AG08395 (cell line): ENCODE data around the gene AK8.

Source experiments
- DNase-seq: peaks from one replicate; pipeline ENCODE4 v3.0.0; 2012; ENCODE audit warnings: mixed read lengths, low spot score

AK8 gene

DNA sequence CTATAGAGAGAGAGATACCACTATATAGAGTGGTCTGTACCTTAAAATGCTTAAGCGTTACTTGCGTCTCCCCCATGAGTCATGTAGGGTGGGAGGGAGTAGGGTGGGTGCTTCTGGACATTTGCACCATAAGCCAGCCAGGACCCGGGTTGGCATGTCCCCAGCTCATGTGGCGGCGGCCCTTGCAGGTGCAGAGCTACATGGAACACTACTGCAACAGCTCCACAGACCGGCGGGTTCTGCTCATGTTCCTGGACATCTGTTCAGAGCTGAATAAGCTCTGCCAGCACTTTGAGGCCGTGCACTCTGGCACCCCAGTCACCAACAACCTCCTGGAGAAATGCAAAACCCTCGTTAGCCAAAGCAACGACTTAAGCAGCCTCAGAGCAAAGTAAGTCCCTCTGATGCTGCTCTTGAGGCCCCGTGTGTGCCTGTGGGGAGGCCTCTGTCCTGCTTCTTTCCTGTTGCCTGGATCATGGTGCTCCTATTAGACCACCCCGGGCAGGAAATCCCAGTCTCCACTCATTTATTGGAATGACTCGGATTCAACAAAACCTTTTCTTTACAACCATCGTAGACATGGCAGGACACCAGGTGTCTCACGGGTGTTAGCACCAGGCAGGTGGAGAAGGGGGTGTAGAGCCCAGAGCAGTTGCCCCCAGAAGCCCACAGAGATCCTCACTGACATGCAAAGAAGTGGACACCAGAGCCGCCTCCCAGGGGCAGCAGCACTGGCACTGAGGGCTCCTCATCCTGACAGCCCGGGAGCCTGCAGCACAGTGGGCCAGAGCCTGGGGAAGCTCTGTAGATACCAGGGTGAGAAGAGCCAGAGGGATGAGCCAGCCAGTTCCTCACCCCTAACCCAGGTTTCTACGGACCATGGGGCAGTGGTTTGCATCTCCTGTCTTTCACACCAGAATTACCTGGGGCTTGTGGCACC lies 9.4 kb upstream of the AK8 start:
- DNase-seq, result no peak

DNA sequence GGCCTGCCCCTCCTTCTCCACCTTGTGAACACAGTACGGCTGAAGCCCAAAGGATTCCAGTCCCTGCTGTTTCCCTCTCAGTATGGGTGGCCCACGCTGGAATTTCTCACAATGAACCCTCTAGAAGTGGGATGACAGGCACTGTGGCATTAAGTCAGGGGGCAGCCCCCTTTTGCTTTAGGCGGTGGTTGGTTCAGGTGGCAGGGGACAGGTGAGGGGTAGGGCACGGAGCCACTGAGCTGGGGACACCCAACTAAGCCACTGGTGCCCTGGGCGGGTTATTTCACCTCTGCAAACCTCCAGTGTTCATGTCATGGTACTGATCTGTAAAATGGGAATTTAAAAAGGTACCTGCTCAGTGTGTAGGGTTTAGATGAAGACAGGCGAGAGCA lies 8.2 kb upstream of the AK8 start:
- DNase-seq, result no peak

DNA sequence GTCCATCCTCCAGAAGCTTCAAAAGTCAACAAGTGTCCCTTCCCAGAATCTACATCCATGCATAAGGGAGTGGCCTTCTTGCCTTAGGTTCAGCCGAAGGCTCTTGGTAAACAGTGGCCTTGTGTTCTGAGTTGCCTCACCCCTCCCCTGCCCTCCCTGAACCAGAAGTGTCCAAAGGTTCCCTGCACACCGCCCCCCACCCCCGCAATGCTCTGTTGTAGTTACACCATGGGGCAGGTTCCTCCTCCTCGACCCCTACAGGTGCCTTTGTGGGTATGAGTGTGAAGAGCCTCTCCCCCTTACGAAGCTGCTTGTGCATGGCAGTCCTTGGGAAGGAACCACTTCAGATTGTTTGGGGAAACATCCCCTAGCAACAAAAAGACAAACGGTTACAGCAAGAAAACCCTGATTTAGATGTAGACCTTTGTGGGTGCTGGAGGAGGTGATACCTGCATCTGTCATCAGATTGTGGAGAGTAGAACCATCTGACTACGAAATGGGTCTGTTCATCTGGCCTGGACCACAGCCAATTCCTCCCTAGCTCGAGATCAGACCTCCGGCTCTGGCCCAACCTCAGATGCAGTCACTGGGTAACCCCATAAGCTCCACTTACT lies 7.7 kb upstream of the AK8 start:
- DNase-seq, result no peak

DNA sequence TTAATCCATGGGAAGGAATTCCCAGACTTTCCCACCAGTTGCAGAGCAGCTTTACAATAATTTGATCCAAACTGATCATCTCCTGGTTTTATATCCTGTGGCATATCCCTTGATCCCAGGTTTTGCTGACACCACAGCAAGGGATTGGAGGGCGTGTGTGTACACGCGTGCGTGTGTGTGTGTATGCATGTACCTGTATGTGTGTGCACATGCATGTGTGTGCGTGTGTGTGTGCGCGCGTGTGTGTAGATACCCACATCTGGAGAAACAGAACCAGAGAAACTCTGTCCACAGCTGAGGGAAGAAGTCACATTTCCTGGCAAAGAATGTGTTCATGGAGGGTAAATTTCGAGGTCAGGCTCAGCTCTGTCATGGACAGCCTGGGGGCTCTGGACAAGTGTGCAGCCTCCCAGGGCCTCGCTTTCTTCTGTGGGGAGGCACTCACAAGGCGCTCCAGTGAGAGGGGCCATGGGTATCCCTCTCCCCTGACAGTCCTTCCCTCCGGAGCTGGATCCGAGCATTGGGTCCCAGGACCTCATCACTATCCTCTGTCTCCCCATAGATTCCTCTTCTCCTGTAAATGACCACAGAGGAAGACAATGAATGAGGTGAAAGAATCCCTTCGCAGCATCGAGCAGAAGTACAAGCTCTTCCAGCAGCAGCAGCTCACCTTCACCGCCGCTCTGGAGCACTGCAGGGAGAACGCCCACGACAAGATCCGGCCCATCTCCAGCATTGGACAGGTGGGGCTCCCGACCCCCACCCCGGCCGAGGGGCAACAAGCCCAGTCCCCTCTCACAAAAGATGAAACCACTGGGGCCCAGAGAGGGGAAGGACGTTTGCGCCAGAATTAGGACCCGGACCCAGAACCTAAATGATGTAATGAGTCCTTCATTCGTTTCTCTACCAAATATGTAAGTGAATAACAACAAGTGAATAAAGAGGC lies 5.5 kb upstream of the AK8 start:
- DNase-seq, result no peak

DNA sequence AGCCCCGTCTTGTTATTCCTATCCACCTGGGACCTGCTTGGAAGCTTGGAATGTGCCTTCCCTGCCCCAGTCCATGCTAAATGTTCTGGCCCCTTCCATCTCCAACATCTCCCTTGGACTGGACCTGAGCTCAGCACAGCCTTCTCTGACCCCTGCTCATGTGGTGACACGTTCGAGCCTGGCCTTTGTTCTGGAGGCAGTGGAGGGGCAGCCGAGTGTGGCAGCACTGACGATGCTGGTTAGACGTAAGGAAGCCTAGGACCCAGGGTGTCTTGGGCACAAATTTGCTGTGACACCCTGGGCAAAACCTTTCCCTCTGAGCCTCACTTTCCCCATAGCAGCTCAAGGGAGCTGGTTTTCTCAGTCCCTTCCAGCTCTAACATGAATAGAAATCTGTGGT lies 4.5 kb upstream of the AK8 start:
- DNase-seq, result no peak

DNA sequence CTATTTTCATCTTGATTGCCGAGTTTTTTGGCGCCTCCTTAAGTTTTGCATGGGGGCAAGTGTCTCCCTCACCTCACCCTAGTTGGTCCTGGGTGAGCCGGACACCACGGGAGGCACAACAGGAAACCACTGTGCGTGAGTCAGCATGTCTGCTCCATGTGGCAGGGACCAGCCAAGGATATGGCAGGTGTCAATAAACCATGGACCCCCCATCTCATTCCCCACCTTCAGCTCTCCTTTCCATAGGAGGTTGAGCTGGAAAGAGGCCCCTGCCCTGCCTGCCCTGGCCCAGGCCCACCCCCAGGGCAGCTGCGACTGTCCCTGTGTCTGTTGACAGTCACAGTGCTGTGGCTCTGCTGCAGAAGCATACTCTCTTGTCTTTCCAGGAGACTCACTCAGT lies 3.7 kb upstream of the AK8 start:
- no peak for DNase-seq

DNA sequence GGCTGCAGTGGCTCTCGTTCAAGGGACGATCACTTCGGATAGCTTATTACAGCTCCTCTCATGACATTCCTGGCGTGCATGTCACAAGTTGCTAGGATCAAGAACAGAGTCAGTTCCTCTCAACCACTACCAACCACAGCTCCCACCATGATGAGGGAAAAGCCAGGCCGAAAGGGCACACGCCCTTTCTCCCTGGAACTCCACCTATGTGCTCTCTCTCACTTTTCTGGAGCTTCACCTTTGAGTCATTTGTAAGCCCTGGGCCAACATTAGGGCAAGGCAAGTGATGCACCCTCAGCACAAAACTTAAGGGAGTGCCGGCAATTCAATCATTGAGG lies 2.2 kb upstream of the AK8 start:
- peak; percentile 15 for DNase-seq

DNA sequence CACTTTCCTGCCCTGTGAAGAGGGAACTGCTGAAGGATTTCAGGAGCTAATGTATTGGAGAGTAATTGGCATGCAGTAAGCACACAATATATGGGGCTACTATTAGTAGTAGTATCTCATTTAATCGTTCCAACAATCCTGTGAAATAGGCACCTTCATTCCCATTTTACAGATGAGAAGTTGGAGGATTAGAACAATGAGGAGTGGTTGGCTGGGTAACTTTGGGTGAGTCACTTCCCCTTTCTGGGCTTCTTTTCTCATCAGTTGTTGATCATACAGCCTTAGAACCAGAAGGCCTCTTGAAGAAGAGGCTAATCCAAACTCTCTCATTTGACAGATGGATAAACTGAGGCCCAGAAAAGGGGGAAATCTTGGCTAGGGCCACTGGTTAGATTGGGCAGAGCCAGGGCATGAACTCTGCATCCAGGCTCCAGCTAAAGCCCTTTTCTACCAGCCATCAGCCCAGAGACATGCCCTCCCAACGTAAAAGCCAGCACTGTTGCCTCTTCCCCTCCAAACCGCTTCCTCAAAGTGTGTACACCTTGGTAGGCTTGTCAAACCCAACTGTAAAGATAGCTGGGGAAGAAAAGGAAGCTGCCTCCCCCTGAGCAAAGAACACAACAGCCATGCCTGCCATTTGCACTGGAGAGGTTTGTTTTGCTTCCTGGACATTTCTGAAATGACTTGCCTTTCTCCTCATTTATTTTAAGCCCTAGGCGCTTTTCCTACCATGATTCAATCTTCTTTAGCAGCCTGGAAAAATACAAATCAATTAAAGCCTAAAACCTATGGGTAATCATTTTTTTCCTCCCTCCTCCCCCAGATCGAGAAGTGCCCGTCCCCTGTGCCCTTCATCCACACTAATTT lies 1.6 kb upstream of the AK8 start:
- no peak for DNase-seq

DNA sequence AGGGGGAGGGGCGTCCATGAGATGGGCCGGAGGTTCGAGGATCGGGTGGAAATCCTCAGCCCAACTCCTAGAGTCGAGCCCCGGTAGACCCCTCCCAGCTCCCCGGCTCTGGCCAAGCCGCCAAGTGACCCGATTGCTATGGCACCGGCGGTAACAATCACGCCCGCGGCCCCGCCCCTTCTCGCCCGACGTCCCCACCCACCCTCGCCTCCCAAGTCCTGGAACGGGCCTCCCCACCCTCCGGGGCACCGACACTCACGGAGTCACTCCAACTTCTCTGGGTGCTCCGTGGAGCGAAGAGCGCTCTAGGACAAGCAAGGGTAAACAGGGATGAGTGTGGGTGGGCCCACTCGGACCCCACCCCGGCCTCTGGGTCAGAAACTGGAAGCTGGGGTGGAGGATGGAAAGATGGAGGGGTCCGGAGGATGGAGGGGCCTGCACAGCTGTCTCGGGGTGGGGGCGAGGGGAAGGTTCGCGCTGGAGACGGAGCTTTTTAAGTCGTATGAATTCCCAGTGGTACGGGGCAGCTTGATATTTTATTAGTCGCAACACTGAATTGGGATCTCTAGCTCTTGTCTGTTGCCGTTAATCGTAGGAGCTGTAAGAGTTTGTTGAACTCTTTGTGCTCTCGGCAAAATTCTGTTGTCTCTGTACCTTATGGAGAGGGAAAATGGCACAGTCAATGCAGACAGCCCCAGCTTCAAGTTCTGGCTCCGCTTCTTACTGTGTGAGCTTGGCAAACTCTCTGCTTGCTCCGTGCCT lies 792 bp upstream of the AK8 start, which contains the start of gene SPACA9:
Gene SPACA9, plus strand, starts transcription at position 204 of the 762 bp plus-strand sequence. CDS start 5,050 bp downstream, outside the sequence.
- peak; percentile 88 for DNase-seq

DNA sequence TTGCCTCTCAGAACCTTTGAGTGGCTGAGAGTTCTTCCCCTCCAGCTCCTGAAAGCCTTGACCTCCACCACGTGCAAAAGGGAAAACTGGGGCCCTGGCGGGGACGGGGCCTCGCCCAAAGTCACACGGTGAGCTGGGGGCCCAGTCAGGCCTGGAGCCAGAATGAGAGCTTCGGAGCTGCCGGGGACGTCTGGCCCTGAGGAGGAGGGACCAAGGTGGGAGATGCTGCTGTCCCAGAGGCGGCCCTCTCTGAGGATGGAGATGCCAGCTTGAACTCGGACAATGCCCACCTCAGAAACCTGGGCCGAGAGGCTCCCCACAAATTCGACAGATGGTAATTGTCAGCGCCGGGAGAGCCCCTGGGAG lies 643 bp downstream of the AK8 start:
- DNase-seq, result no peak

DNA sequence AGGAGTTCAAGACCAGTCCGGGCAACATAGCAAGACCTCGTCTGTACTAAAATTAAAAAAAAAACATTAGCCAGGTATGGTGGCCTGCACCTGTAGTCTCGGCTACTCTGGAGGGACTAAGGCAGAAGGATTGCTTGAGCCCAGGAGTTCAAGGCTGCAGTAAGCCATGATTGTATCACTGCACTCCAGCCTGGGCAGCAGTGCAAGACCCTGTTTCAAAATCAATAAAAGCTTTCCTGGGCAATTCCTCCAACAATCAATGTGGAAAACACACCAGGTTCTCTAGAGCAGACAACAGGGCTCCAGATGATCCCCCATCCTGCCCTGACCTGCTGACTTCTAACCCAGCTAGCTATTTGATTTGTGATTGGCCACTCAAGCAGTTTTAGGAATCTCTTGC lies 1.2 kb downstream of the AK8 start:
- DNase-seq, result no peak

DNA sequence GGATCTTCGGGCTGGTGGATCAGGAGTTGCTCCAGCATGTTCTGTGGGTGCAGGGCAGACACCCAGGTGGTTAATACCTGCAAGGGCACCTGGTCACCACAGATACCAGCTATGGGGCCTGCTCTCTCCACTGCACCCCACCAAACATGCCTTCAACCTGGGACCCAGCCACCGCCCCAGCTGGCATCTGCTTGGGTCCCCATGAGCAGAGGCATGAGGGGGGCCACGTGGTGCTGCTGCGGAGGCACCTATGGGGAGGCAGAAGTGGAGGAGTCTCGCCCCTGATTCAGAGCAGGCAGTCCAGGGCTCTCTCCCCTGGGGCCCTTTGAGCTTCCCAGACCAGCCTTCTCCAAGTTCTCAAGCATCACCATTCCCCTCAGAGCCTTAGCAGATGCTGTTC lies 2.9 kb downstream of the AK8 start:
- DNase-seq, result no peak

DNA sequence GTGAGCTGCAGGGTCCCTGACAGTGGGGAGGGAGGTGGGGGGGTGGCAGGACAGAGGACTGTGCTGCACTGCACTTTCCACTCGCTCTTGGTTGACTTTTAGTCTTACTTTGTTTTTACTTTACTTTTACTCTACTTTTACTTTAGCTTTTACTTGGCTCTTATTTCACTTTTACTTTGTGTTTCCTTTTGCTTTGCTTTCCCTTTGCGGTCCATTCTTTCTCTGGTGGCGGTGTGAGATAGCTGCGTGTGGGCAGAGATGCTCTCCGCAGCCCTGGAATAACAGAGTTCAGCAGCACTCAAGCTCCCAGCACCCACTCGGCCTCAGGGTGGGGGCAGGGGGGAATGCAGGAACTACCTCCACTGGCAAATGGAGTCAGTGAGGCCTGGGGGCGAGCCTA lies 4.7 kb downstream of the AK8 start:
- DNase-seq, result no peak

DNA sequence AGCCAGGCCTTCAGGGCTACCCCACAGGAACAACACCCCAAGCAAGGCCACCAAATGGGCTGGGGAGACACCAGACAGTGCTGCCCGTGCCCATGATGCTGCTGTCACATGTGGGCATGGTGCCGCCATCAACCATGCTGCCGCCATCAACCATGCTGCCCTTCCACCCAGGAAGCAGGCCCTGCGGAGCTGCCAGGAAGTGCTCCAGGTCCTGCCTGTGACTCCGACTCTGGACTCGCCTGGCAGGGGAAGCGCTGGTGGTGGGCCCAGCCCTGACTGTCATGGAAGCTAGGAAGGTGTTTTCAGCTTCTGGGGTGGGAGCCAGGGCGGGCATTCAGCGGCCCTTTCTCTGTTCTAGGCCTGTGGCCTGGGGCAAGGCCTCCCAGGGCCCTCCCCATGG lies 8.8 kb downstream of the AK8 start:
- no peak for DNase-seq

DNA sequence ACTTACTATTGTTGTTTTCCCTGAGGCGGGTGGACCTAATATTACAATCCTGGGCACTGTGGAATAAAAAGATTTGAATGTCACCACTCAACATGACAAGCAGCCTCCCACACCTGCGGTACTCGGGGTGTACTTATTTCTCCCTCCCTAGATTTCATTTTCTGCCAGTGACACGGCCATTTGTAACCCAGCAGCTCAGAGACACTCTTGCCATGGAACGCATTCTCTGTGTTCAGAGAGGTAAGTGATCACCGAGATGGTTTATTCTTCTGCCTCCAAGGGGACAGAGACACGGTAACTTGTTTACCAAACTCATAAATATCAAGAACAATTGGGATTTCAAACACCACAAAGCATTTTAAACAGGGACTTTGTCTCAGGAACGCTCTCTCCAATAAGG lies 11.2 kb downstream of the AK8 start:
- DNase-seq, result no peak

DNA sequence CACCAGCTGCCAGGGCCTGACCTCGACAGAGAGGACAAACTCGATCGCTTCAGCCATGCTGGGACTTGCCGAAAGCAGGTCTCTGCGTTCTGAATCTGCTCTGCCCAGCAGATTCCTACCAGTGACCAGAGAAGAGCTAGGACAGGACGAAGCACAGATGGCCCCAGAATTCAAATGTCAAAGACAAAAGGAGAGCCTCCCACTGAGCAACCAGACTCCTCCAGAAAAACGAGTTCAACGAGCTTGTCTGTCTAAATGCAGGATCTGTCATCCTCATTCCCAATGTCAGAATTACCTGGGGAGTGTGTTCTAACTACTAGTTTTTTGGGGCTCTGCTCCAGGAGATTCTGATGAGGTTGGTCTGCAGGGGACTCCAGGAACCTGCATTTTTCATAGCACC lies 13.4 kb downstream of the AK8 start:
- DNase-seq, result no peak

DNA sequence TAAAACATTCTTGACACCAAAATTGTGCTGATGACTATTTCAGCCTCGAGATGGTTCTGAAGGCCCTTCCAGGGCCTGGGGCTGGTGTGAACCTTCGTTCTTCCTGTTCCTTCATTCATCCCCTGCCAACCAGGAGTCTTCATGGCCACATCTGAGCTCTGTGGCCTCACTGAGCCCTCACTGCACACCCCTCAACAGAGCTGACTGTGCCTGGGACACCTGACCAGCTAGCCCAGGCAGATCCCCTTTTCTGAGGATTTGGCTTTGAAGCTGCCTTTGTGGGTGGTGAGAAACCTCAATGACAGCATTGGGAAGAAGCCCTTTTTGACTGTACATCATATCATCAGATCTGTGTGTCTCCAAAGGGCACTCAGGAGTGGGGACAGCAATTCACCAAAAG lies 13.8 kb downstream of the AK8 start:
- DNase-seq, result no peak

DNA sequence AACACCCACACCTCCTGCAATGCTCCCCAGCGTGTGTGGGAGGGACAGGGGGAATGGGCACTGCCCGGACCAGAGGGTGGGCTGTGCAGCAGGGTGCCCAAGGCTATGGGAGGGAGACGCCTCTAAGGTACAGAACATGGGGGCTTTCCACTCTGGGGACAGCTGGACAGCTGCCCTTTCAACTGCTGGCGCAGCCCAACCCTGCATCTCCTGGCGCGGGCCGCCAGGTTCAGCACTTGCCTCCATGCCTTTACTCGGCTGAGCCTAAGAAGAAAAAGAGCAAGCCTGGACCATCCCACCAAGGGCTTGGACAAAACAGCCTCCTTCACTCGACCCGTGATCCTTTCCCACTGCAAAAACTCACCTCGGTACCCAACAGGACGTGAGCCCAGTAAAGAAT lies 15.0 kb downstream of the AK8 start:
- DNase-seq, result no peak

DNA sequence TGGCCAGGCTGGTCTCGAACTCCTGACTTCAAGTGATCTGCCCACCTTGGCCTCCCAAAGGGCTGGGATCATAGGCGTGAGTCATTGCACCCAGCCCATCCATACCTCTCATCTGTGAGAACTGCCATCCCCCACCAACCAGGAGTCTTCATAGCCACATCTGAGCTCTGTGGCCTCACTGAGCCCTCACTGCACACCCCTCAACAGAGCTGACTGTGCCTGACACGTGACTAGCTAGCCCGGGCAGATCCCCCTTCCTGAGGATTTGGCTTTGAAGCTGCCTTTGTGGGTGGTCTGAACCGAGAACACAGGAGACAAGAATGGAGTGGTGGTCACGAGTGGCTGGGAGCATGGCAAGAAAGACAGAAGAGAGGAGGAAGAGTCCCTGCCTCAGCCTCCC lies 15.6 kb downstream of the AK8 start:
- DNase-seq, result no peak

DNA sequence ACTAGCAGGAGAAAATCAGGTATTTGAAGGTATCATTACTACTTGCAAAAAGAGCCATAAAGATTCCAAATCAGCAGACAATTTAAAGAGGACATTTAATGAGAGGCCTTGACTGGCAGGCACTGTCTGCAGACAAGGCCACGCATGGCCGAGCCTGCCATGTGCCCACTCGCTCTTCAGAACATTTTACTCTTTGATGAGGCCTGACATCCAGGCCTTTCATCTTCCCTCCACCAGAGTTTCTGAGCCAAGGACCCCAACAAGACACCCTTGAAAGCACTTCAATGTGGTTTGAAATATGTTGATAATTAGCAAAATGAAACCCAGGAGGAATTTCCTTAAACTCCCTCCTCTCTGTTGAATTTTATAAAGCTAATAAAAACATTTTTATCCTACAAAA lies 16.4 kb downstream of the AK8 start:
- no peak for DNase-seq

DNA sequence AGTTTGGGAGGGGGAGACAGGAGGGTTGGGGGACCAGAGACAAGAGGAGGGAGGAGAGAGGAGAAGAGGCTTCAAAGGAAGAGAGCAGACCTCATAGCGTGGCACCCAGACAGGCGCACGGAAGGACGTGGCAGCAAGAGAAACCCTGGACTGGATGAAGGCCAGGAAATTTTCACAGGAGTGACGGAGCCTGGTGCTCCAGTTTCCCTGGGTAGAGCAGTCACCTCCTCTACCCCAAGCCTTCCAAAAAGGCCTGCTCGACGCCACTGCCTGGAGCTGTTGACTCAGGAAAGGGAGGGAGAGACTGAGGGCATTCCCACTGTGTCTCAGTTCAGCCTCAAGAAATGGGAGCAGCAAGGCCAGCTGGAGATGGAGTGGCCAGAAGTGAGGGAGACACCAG lies 19.3 kb downstream of the AK8 start:
- DNase-seq, result peak; percentile 27
